GM23338 (cell line): ENCODE data around the gene UGT2B11. TPM values are rescaled to one million over a fixed set of nuclear protein-coding genes. Genes with fewer than 3 reads are reported as not detected.
"Not testable (repeated sequence)": the region's sequence is repeated elsewhere in the genome, so short reads cannot be mapped to it uniquely, and the experiment has no call there.

Experiments
- ATAC-seq: fragments of 200-7000 bp; cut with Tn5 transposase; 3 replicates; pipeline ENCODE4 v1.9.1; 2020
- DNase-seq: peaks from one replicate; pipeline ENCODE4 v3.0.0-alpha.2; 2015; ENCODE audit warnings: low spot score
- H2AFZ ChIP-seq: fragments of 200-600 bp; sonication (generic); 2 replicates; pipeline ENCODE4 v1.8.0; 2016; ENCODE audit warnings: antibody characterized with exemption, mild to moderate bottlenecking, moderate library complexity
- H3F3A ChIP-seq: fragments of 200-600 bp; sonication (generic); replicated peaks from 2 replicates; pipeline ENCODE4 v1.8.0; 2017; ENCODE audit warnings: antibody characterized with exemption, mixed run types, low read depth
- H3K27ac ChIP-seq: fragments of 200-600 bp; sonication (generic); 2 replicates; pipeline ENCODE4 v1.6.1; 2016; ENCODE audit warnings: low read depth
- H3K27me3 ChIP-seq: fragments of 200-600 bp; sonication (generic); 2 replicates; pipeline ENCODE4 v1.8.0; 2016; ENCODE audit warnings: mild to moderate bottlenecking, mixed run types, moderate library complexity; ENCODE audit not compliant: insufficient read depth
- H3K36me3 ChIP-seq: fragments of 200-600 bp; sonication (generic); 2 replicates; pipeline ENCODE4 v1.8.0; 2016; ENCODE audit warnings: mild to moderate bottlenecking; ENCODE audit not compliant: insufficient read depth
- H3K4me1 ChIP-seq: fragments of 200-600 bp; sonication (generic); 2 replicates; pipeline ENCODE4 v1.8.0; 2016; ENCODE audit warnings: mild to moderate bottlenecking, moderate library complexity; ENCODE audit not compliant: insufficient read depth
- H3K4me2 ChIP-seq: fragments of 200-600 bp; sonication (generic); 2 replicates; pipeline ENCODE4 v1.7.1; 2017; ENCODE audit warnings: mixed run types
- H3K4me3 ChIP-seq: fragments of 200-600 bp; sonication (generic); 2 replicates; pipeline ENCODE4 v1.6.1; 2016; ENCODE audit warnings: mixed run types
- H3K79me2 ChIP-seq: fragments of 200-600 bp; sonication (generic); replicated peaks from 2 replicates; pipeline ENCODE4 v1.8.0; 2017; ENCODE audit warnings: mild to moderate bottlenecking; ENCODE audit not compliant: insufficient read depth
- H3K9me2 ChIP-seq: fragments of 200-600 bp; sonication (generic); 2 replicates; pipeline ENCODE4 v1.8.0; 2017; ENCODE audit not compliant: insufficient read depth
- H4K20me1 ChIP-seq: fragments of 200-600 bp; sonication (generic); replicated peaks from 2 replicates; pipeline ENCODE4 v1.8.0; 2017; ENCODE audit warnings: mild to moderate bottlenecking; ENCODE audit not compliant: insufficient read depth
- H3K27ac Mint-ChIP-seq: 2 replicates; pipeline ENCODE4 v1.8.0; 2020; ENCODE audit warnings: inconsistent platforms, mild to moderate bottlenecking, moderate library complexity, mixed read lengths
- H3K27me3 Mint-ChIP-seq: 3 replicates; pipeline ENCODE4 v1.8.0; 2022; ENCODE audit warnings: low read depth, mild to moderate bottlenecking, moderate library complexity, mixed read lengths, inconsistent platforms; ENCODE audit not compliant: insufficient read depth, poor library complexity
- H3K36me3 Mint-ChIP-seq: 3 replicates; pipeline ENCODE4 v1.8.0; 2021; ENCODE audit warnings: low read depth, mild to moderate bottlenecking, inconsistent platforms, moderate library complexity, mixed read lengths
- H3K4me1 Mint-ChIP-seq: 3 replicates; pipeline ENCODE4 v1.8.0; 2020; ENCODE audit warnings: mild to moderate bottlenecking, inconsistent platforms, mixed read lengths
- H3K4me3 Mint-ChIP-seq: 3 replicates; pipeline ENCODE4 v1.8.0; 2021; ENCODE audit warnings: moderate library complexity, mild to moderate bottlenecking, inconsistent platforms, mixed read lengths
- H3K9me3 Mint-ChIP-seq: 3 replicates; pipeline ENCODE4 v1.8.0; 2020; ENCODE audit warnings: moderate library complexity, mild to moderate bottlenecking, inconsistent platforms, mixed read lengths
- EZH2phosphoT487 ChIP-seq: fragments of 200-600 bp; sonication (generic); IDR thresholded peaks from one replicate; pipeline ENCODE4 v1.8.1; 2018; ENCODE audit warnings: antibody characterized with exemption; ENCODE audit not compliant: unreplicated experiment
- JUNB ChIP-seq: IDR thresholded peaks from one replicate; pipeline ENCODE4 v1.6.1; 2016; ENCODE audit warnings: antibody characterized with exemption; ENCODE audit not compliant: unreplicated experiment
- NANOG ChIP-seq: IDR thresholded peaks from 2 replicates; pipeline ENCODE4 v1.6.1; 2016; ENCODE audit warnings: antibody characterized with exemption, borderline replicate concordance
- ZNF114 ChIP-seq: fragments of 250-450 bp; sonication (Bioruptor Pico); IDR thresholded peaks from 2 replicates; pipeline ENCODE4 v1.5.0; 2020; ENCODE audit warnings: mild to moderate bottlenecking, moderate library complexity
- ZNF331 ChIP-seq: fragments of 250-450 bp; sonication (Bioruptor Pico); IDR thresholded peaks from 2 replicates; pipeline ENCODE4 v1.5.0; 2020; ENCODE audit warnings: low read depth, mild to moderate bottlenecking, moderate library complexity
- polyA plus RNA-seq: library from polyadenylated mRNA; unstranded; fragments of >200 nt; fragmentation: Nextera tagmentation; extraction: Ambion mirVana; gene quantifications from 2 replicates; pipeline ENCODE4 v1.2.1, GENCODE V29; 2016
- total RNA-seq: library from RNA; depleted of rRNA; stranded (reverse); fragments of >200 nt; shearing (Covaris generic); gene quantifications from 2 replicates; pipeline ENCODE4 v1.2.3, GENCODE V29; 2014
- TF ChIP-seq, protein P1 (sequence below): IDR thresholded peaks from one replicate; pipeline ENCODE4 v1.6.1; 2018; ENCODE audit warnings: antibody characterized with exemption; ENCODE audit not compliant: unreplicated experiment
- TF ChIP-seq, protein P2 (sequence below), 2 experiments: fragments of 200-600 bp in 1 of 2; sonication (generic) in 1 of 2; conservative IDR thresholded peaks; 2 replicates each; pipeline versions ENCODE4 v1.5.1 to v1.6.1; 2016 to 2017; ENCODE audit warnings: antibody characterized with exemption in 2 of 2, low read depth in 2 of 2, mild to moderate bottlenecking in 2 of 2, moderate library complexity in 1 of 2

The UGT2B11 gene
- total and polyA plus RNA-seq, 2 experiments from 2014 or later: not detected

DNA sequence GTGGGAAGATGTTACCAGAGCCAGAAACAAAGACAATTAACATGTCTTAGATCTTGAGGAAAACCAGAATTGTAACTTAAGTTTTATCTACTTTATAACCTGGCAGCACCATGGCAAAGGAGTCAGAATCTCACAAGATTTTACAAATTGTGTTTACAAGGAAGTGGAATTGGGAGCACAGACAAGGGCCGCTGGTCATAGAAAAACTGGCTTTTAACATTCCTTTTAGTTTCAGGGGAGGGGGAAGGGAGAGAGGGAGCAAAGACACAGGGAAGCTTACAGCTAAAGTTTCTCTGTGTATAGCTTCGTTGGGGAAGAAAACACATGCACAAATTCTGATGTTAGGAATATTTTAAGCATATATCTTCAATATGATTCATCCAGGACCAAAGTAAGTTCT is 10.3 kb upstream of the UGT2B11 start (continued):
- TF ChIP-seq, protein P1, sequence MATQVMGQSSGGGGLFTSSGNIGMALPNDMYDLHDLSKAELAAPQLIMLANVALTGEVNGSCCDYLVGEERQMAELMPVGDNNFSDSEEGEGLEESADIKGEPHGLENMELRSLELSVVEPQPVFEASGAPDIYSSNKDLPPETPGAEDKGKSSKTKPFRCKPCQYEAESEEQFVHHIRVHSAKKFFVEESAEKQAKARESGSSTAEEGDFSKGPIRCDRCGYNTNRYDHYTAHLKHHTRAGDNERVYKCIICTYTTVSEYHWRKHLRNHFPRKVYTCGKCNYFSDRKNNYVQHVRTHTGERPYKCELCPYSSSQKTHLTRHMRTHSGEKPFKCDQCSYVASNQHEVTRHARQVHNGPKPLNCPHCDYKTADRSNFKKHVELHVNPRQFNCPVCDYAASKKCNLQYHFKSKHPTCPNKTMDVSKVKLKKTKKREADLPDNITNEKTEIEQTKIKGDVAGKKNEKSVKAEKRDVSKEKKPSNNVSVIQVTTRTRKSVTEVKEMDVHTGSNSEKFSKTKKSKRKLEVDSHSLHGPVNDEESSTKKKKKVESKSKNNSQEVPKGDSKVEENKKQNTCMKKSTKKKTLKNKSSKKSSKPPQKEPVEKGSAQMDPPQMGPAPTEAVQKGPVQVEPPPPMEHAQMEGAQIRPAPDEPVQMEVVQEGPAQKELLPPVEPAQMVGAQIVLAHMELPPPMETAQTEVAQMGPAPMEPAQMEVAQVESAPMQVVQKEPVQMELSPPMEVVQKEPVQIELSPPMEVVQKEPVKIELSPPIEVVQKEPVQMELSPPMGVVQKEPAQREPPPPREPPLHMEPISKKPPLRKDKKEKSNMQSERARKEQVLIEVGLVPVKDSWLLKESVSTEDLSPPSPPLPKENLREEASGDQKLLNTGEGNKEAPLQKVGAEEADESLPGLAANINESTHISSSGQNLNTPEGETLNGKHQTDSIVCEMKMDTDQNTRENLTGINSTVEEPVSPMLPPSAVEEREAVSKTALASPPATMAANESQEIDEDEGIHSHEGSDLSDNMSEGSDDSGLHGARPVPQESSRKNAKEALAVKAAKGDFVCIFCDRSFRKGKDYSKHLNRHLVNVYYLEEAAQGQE: no peak
- no peak for TF ChIP-seq ZNF114 (CRISPR knock-in tag)
- TF ChIP-seq ZNF331: no peak
- TF ChIP-seq JUNB: no peak
- no peak for TF ChIP-seq NANOG
- TF ChIP-seq EZH2phosphoT487: no peak

DNA sequence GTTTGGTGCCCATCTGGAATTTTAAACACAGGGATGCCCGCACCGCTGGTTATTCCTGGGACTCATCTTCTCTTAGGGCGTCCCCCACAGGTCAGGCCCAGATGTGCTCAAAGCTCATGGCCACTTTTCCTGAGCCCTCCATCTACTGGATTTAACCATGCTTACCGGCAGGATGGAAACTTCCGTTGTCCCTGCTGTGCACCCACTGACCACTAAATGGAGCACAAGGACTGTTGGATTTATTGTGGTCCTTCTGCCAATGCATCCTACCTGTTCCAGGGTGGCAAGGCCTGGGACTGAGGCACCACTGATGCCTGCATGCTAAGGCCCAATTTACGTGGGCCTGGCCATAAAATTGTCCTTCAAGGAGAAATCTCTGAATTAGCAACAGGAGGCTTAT is 8.7 kb upstream of the UGT2B11 start:
- H3K4me2 ChIP-seq, H3K27me3 Mint-ChIP-seq, H4K20me1 ChIP-seq, H3K27me3 ChIP-seq, H3K4me3 ChIP-seq, H3K9me3 Mint-ChIP-seq, H3K27ac Mint-ChIP-seq, H3F3A ChIP-seq, H3K4me3 Mint-ChIP-seq, ATAC-seq, H3K36me3 ChIP-seq, H3K4me1 ChIP-seq, H3K4me1 Mint-ChIP-seq, DNase-seq, H3K36me3 Mint-ChIP-seq, H2AFZ ChIP-seq, H3K79me2 ChIP-seq, H3K9me2 ChIP-seq, H3K27ac ChIP-seq: not testable (repeated sequence)
- TF ChIP-seq, protein P2, sequence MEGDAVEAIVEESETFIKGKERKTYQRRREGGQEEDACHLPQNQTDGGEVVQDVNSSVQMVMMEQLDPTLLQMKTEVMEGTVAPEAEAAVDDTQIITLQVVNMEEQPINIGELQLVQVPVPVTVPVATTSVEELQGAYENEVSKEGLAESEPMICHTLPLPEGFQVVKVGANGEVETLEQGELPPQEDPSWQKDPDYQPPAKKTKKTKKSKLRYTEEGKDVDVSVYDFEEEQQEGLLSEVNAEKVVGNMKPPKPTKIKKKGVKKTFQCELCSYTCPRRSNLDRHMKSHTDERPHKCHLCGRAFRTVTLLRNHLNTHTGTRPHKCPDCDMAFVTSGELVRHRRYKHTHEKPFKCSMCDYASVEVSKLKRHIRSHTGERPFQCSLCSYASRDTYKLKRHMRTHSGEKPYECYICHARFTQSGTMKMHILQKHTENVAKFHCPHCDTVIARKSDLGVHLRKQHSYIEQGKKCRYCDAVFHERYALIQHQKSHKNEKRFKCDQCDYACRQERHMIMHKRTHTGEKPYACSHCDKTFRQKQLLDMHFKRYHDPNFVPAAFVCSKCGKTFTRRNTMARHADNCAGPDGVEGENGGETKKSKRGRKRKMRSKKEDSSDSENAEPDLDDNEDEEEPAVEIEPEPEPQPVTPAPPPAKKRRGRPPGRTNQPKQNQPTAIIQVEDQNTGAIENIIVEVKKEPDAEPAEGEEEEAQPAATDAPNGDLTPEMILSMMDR (conservative IDR thresholded peaks at IDR 0.05; ENCODE audit: low read depth in 2 of 2): peak in 1 of 2 experiments; percentile 34; a peak in 1 of 4 replicates

DNA sequence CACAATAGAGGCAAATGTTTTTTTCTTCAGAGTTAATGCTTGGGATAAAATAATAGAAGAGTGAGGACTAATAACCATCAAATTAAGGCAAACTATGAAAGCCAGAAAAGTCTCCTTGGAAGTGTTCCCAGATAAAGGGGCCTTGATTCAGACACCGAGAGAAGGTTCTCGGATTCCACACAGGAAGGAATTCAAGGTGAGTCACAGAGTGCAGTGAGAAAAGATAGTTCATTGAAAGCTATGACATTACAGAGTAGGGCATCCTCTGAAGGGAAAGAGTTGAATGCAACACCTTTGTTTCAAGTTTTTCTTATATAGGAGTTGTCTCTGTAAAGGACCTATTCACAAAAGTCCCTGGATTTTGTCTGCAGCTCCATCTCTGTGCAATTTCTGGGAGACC is 3.9 kb upstream of the UGT2B11 start:
- H3K9me2 ChIP-seq, H3K36me3 Mint-ChIP-seq, H3K36me3 ChIP-seq, H2AFZ ChIP-seq, H3K79me2 ChIP-seq, H3K4me2 ChIP-seq, H3K27me3 ChIP-seq, H4K20me1 ChIP-seq, H3K4me3 ChIP-seq, H3F3A ChIP-seq, H3K27ac Mint-ChIP-seq, ATAC-seq, H3K27ac ChIP-seq, H3K27me3 Mint-ChIP-seq, H3K9me3 Mint-ChIP-seq, H3K4me1 ChIP-seq, H3K4me3 Mint-ChIP-seq, DNase-seq, H3K4me1 Mint-ChIP-seq: not testable (repeated sequence)
